ENCODE results near the gene BLOC1S4.

BLOC1S4 gene

GRCh38 chr4:6692806-6693205 is 23.2 kb upstream of the BLOC1S4 start:
- no peak for DNase-seq

- no peak for DNase-seq
Observed at GRCh38 chr4:6693231-6694176, 22.5 kb upstream of the BLOC1S4 start, which contains the start of gene S100P. Gene S100P, plus strand, starts transcription at chr4:6693878. Its CDS starts 55 bp downstream, at chr4:6693933.

- peak; percentile 69 for DNase-seq
Observed at GRCh38 chr4:6694177-6694901, 21.6 kb upstream of the BLOC1S4 start.

GRCh38 chr4:6695660-6696610 is 20.0 kb upstream of the BLOC1S4 start:
- DNase-seq: peak; percentile 82

- DNase-seq: peak; percentile 46
Observed at GRCh38 chr4:6696611-6697010, 19.4 kb upstream of the BLOC1S4 start.

- DNase-seq: no peak
Observed at GRCh38 chr4:6697131-6697530, 18.8 kb upstream of the BLOC1S4 start.

- peak; percentile 54 for DNase-seq
Observed at GRCh38 chr4:6699388-6699787, 16.6 kb upstream of the BLOC1S4 start.

- no peak for DNase-seq
Observed at GRCh38 chr4:6699903-6700302, 16.1 kb upstream of the BLOC1S4 start.

GRCh38 chr4:6701371-6701770 is 14.6 kb upstream of the BLOC1S4 start:
- DNase-seq: peak; percentile 59

GRCh38 chr4:6702761-6703160 is 13.2 kb upstream of the BLOC1S4 start:
- no peak for DNase-seq

GRCh38 chr4:6703786-6704185 is 12.2 kb upstream of the BLOC1S4 start:
- DNase-seq: no peak

GRCh38 chr4:6705646-6706045 is 10.3 kb upstream of the BLOC1S4 start:
- no peak for DNase-seq

GRCh38 chr4:6706173-6706572 is 9.8 kb upstream of the BLOC1S4 start:
- no peak for DNase-seq

GRCh38 chr4:6709230-6710114 is 6.5 kb upstream of the BLOC1S4 start, which contains the start of gene MRFAP1L1:
Gene MRFAP1L1, minus strand, starts transcription at chr4:6709865. Its CDS starts 236 bp downstream, at chr4:6709629.
- DNase-seq: peak; percentile 97

- DNase-seq: no peak
Observed at GRCh38 chr4:6710282-6710681, 5.7 kb upstream of the BLOC1S4 start.

GRCh38 chr4:6710996-6711395 is 5.0 kb upstream of the BLOC1S4 start:
- DNase-seq: no peak

GRCh38 chr4:6714954-6715353 is 1.0 kb upstream of the BLOC1S4 start:
- no peak for DNase-seq

- DNase-seq: no peak
Observed at GRCh38 chr4:6715704-6716017, 313 bp upstream of the BLOC1S4 start.

- DNase-seq: peak; percentile 19
Observed at GRCh38 chr4:6716958-6717655, 1.1 kb downstream of the BLOC1S4 start.

- DNase-seq: no peak
Observed at GRCh38 chr4:6718932-6719610, 3.1 kb downstream of the BLOC1S4 start.
